ENCODE data around the gene LRIT3. TPM values are rescaled to one million over a fixed set of nuclear protein-coding genes. Genes with fewer than 3 reads are reported as not detected.

LRIT3 gene
- total RNA-seq, 2 donors from 2014 or later = 0.26 to 0.52 TPM

GRCh38 chr4:109910256-109910655, 62.3 kb downstream of the LRIT3 start:
- Mint-ChIP-seq H3K27me3 (peaks cover 58% of the 10 kb centered on the region), H3K4me3 (no peak overlapping the region), H3K9me3 (no peaks in the 10 kb centered on the region), H3K27ac (no peak overlapping the region), H3K4me1 (no peaks in the 10 kb centered on the region), H3K36me3 (ENCODE audit: low read depth) (no peaks in the 10 kb centered on the region)
- no peak for ATAC-seq (replicated peaks)

GRCh38 chr4:109912706-109913595, 65.0 kb downstream of the LRIT3 start, which contains the start of gene EGF:
TSS of gene EGF (plus strand) at chr4:109912883. CDS start at chr4:109913336, 453 bp downstream.
- Mint-ChIP-seq H3K9me3 (no peaks in the 10 kb centered on the region), H3K27me3 (peaks cover 42% of the 10 kb centered on the region), H3K36me3 (ENCODE audit: low read depth) (no peaks in the 10 kb centered on the region), H3K4me1 (no peaks in the 10 kb centered on the region), H3K27ac (no peak within 1 kb of the TSS), H3K4me3 (no peak within 1 kb of the TSS)
- ATAC-seq (replicated peaks) = no peak

GRCh38 chr4:109913596-109914241, 65.8 kb downstream of the LRIT3 start:
- Mint-ChIP-seq H3K4me1 (no peaks in the 10 kb centered on the region), H3K9me3 (no peaks in the 10 kb centered on the region), H3K27me3 (peaks cover 45% of the 10 kb centered on the region), H3K27ac (no peak overlapping the region), H3K4me3 (no peak overlapping the region), H3K36me3 (ENCODE audit: low read depth) (no peaks in the 10 kb centered on the region)
- no peak for ATAC-seq (replicated peaks)

GRCh38 chr4:109914322-109914721, 66.4 kb downstream of the LRIT3 start:
- ATAC-seq (replicated peaks) = no peak
- peaks cover 45% of the 10 kb centered on the region for H3K27me3 Mint-ChIP-seq
- H3K4me1 Mint-ChIP-seq = no peaks in the 10 kb centered on the region
- no peak overlapping the region for H3K4me3 Mint-ChIP-seq
- H3K27ac Mint-ChIP-seq = no peak overlapping the region
- no peaks in the 10 kb centered on the region for H3K36me3 Mint-ChIP-seq (ENCODE audit: low read depth)
- no peaks in the 10 kb centered on the region for H3K9me3 Mint-ChIP-seq

- ATAC-seq (replicated peaks) = no peak
- no peak overlapping the region for H3K27ac Mint-ChIP-seq
Observed at GRCh38 chr4:109915385-109916026, 67.6 kb downstream of the LRIT3 start.

GRCh38 chr4:109916027-109916409, 68.1 kb downstream of the LRIT3 start:
- Mint-ChIP-seq H3K4me3 (no peak overlapping the region), H3K36me3 (ENCODE audit: low read depth) (no peaks in the 10 kb centered on the region), H3K27ac (no peak overlapping the region), H3K9me3 (no peaks in the 10 kb centered on the region), H3K4me1 (no peaks in the 10 kb centered on the region), H3K27me3 (peaks cover 41% of the 10 kb centered on the region)
- ATAC-seq (replicated peaks) = no peak

More at GRCh38 chr4:109915385-109916026, 67.6 kb downstream of the LRIT3 start:
- Mint-ChIP-seq H3K4me1 (no peaks in the 10 kb centered on the region), H3K4me3 (no peak overlapping the region), H3K27me3 (peaks cover 41% of the 10 kb centered on the region), H3K36me3 (ENCODE audit: low read depth) (no peaks in the 10 kb centered on the region), H3K9me3 (no peaks in the 10 kb centered on the region)

- Mint-ChIP-seq H3K27me3 (peaks cover 3% of the 10 kb centered on the region), H3K4me1 (no peaks in the 10 kb centered on the region), H3K27ac (no peak overlapping the region), H3K4me3 (no peak overlapping the region), H3K9me3 (no peaks in the 10 kb centered on the region), H3K36me3 (ENCODE audit: low read depth) (no peaks in the 10 kb centered on the region)
- ATAC-seq (replicated peaks) = no peak
Observed at GRCh38 chr4:109921384-109921808, 73.5 kb downstream of the LRIT3 start.

Other genes starting within 250 kb of the LRIT3 start
- gene CASP6, start 144.7 kb upstream of the LRIT3 start, total RNA-seq = 10 to 100 TPM; 21.6 to 30.0 TPM
- 10 to 100 TPM; 17.8 to 27.5 TPM for gene PLA2G12A, start 118.0 kb upstream of the LRIT3 start, total RNA-seq
- gene CFI, start 46.1 kb upstream of the LRIT3 start, total RNA-seq = not detected
- 10 to 100 TPM; 18.3 to 38.2 TPM for gene GAR1, start 32.3 kb upstream of the LRIT3 start, total RNA-seq
- gene RRH, start 20.1 kb upstream of the LRIT3 start, total RNA-seq = under 1 TPM; 0.42 to 0.78 TPM
- not detected for gene EGF, start 64.8 kb downstream of the LRIT3 start, total RNA-seq